Liver (tissue), 9 donors: ENCODE measurements around the gene RPS2. TPM values are rescaled to one million over a fixed set of nuclear protein-coding genes. Genes with fewer than 3 reads are reported as not detected.

Source experiments
- DNase-seq: peaks from one replicate; pipeline ENCODE4 v3.0.0-alpha.2; 2017; ENCODE audit warnings: low spot score
- H3K27ac ChIP-seq, 2 donors: one replicate each; pipeline ENCODE4 v1.7.0; 2013; ENCODE audit warnings: inconsistent platforms in 2 of 2, low read length in 2 of 2, control low read depth in 1 of 2, low read depth in 1 of 2, mild to moderate bottlenecking in 1 of 2
- H3K27me3 ChIP-seq, 4 donors: one replicate each; pipeline versions ENCODE4 v1.6.1 to v1.7.0; 2013; ENCODE audit warnings: low read length in 3 of 4, inconsistent platforms in 1 of 4, mild to moderate bottlenecking in 1 of 4, moderate library complexity in 1 of 4; ENCODE audit not compliant: control insufficient read depth in 4 of 4, insufficient read depth in 4 of 4
- H3K36me3 ChIP-seq, 4 donors: one replicate each; pipeline versions ENCODE4 v1.6.1 to v1.7.0; 2013; ENCODE audit warnings: low read length in 3 of 4, mild to moderate bottlenecking in 3 of 4, low read depth in 1 of 4, moderate library complexity in 1 of 4; ENCODE audit not compliant: control insufficient read depth in 4 of 4, insufficient read depth in 3 of 4
- H3K4me1 ChIP-seq, 4 donors: one replicate each; pipeline versions ENCODE4 v1.6.1 to v1.7.0; 2013; ENCODE audit warnings: low read length in 3 of 4, mild to moderate bottlenecking in 3 of 4, moderate library complexity in 1 of 4; ENCODE audit not compliant: control insufficient read depth in 4 of 4, insufficient read depth in 4 of 4
- H3K4me3 ChIP-seq, 3 donors: one replicate each; pipeline versions ENCODE4 v1.6.1 to v1.7.0; 2013; ENCODE audit warnings: low read length in 3 of 3, control low read depth in 1 of 3, low read depth in 1 of 3, mild to moderate bottlenecking in 1 of 3
- H3K9ac ChIP-seq, 2 donors: one replicate each; pipeline ENCODE4 v1.7.0; 2013; ENCODE audit warnings: low read length in 2 of 2, mild to moderate bottlenecking in 2 of 2, moderate library complexity in 2 of 2, control low read depth in 1 of 2, low read depth in 1 of 2
- H3K9me3 ChIP-seq, 4 donors: one replicate each; pipeline versions ENCODE4 v1.6.1 to v1.7.0; 2013; ENCODE audit warnings: low read length in 3 of 4; ENCODE audit not compliant: control insufficient read depth in 4 of 4
- ATF3 ChIP-seq: IDR thresholded peaks from 2 replicates; pipeline ENCODE4 v1.6.1; 2016; ENCODE audit warnings: antibody characterized with exemption
- CTCF ChIP-seq: fragments of 150-350 bp; IDR thresholded peaks from 2 replicates; pipeline ENCODE4 v1.5.1; 2017; ENCODE audit warnings: improper control_type of control experiment, low read depth, low read length; ENCODE audit not compliant: missing input control
- EGR1 ChIP-seq, 2 donors: IDR thresholded peaks; 2 replicates each; pipeline ENCODE4 v1.6.1; 2016 to 2018; ENCODE audit warnings: antibody characterized with exemption in 2 of 2, low read depth in 2 of 2
- FOXA1 ChIP-seq: IDR thresholded peaks from 2 replicates; pipeline ENCODE4 v1.6.1; 2016; ENCODE audit warnings: antibody characterized with exemption
- HNF4A ChIP-seq, 2 donors: conservative IDR thresholded peaks; 2 replicates each; pipeline ENCODE4 v1.6.1; 2016; ENCODE audit warnings: antibody characterized with exemption in 2 of 2, mild to moderate bottlenecking in 2 of 2
- HNF4G ChIP-seq: IDR thresholded peaks from 2 replicates; pipeline ENCODE4 v1.6.1; 2016; ENCODE audit warnings: antibody characterized with exemption
- RAD21 ChIP-seq, 2 donors: IDR thresholded peaks; 2 replicates each; pipeline ENCODE4 v1.6.1; 2016; ENCODE audit warnings: antibody characterized with exemption in 2 of 2, mild to moderate bottlenecking in 2 of 2
- REST ChIP-seq: IDR thresholded peaks from 2 replicates; pipeline ENCODE4 v1.6.1; 2016; ENCODE audit warnings: antibody characterized with exemption, mild to moderate bottlenecking
- SP1 ChIP-seq: IDR thresholded peaks from 2 replicates; pipeline ENCODE4 v1.6.1; 2018; ENCODE audit warnings: antibody characterized with exemption, mild to moderate bottlenecking
- TAF1 ChIP-seq: conservative IDR thresholded peaks from 2 replicates; pipeline ENCODE4 v1.6.1; 2016; ENCODE audit warnings: antibody characterized with exemption, mild to moderate bottlenecking
- ZBTB33 ChIP-seq: IDR thresholded peaks from 2 replicates; pipeline ENCODE4 v1.6.1; 2016; ENCODE audit warnings: antibody characterized with exemption
- WGBS: extraction: QIAGEN DNeasy Blood & Tissue Kit; methylation state at CpG from one replicate; pipeline ENCODE4 v1.1.7; 2013; 5-methylcytosine and 5-hydroxymethylcytosine counted together
- polyA plus RNA-seq, 2 donors: library from polyadenylated mRNA; stranded (reverse) in 1 of 2; unstranded in 1 of 2; fragments of 200-250 nt in 1 of 2; fragments of >200 nt in 1 of 2; fragmentation: Nextera tagmentation in 1 of 2; extraction: Ambion mirVana in 1 of 2; gene quantifications; one replicate each; pipeline versions ENCODE4 v1.2.1 to v1.2.3, GENCODE V29; 2013 to 2015
- total RNA-seq, 2 donors: library from RNA; depleted of rRNA; stranded (reverse); fragments of >200 nt; gene quantifications; one replicate each; pipeline ENCODE4 v1.2.3, GENCODE V29; 2014
- donor health status: healthy.
- donor health status: healthy.
- donor health status: healthy.
- donor health status: healthy.
- donor health status: healthy.

The RPS2 gene
- total and polyA plus RNA-seq, 4 donors, result 524 to 1,440 (median 940) TPM

GRCh38 chr16:2009164-2009711, 44.6 kb upstream of the RPS2 start:
- peaks cover 34 to 51% (median 46%) of the 10 kb centered on the region in 4 donors for H3K4me1 ChIP-seq
- peaks cover 0 to 2% (median 0%) of the 10 kb centered on the region in 4 donors for H3K36me3 ChIP-seq
- DNase-seq, result no peak

More at GRCh38 chr16:2009164-2009711, 44.6 kb upstream of the RPS2 start:
- under 1% methylated on average over 55 of the region's 55 CpGs for WGBS
- H3K4me3 ChIP-seq, result peak overlapping the region; percentile 75 to 93 (median 80)
- H3K27me3 ChIP-seq, result no peaks in the 10 kb centered on the region
- peak overlapping the region; percentile 41 to 79 for H3K9ac ChIP-seq
- H3K9me3 ChIP-seq, result no peaks in the 10 kb centered on the region
- peak overlapping the region; percentile 60 to 78 for H3K27ac ChIP-seq
- TF ChIP-seq TAF1 (no peak), REST (no peak), HNF4A (conservative IDR thresholded peaks at IDR 0.05) (no peak), CTCF (no peak), EGR1 (IDR thresholded peaks at IDR 0.05; ENCODE audit: low read depth in 2 of 2) (no peak), ZBTB33 (no peak), FOXA1 (no peak), SP1 (no peak), RAD21 (IDR thresholded peaks at IDR 0.05) (no peak), HNF4G (no peak), ATF3 (no peak)
